HepG2 (cell line): Measurements from ENCODE around the gene USP11. TPM values are rescaled to one million over a fixed set of nuclear protein-coding genes. Genes with fewer than 3 reads are reported as not detected.

Experiments
- ATAC-seq: fragments of 200-7000 bp; cut with Tn5 transposase; 3 replicates; pipeline ENCODE4 v1.9.1; 2020; ENCODE audit warnings: mild to moderate bottlenecking, moderate library complexity
- BruUV-seq: library from RNA; stranded (reverse); fragments of 400-500 nt; replicated peaks from 2 replicates; lab custom pipeline; 2021; lab: Mats Ljungman, UMichigan
- CTCF ChIA-PET: fragments of 300-600 bp; formaldehyde crosslinking; extraction: SDS; loops from one replicate; lab custom pipeline; 2021; ENCODE audit warnings: low total read pairs, inconsistent platforms, low intra/inter-chr PET ratio; lab: Yijun Ruan, JAX
- POLR2A ChIA-PET: fragments of 350-600 bp; sonication (Branson Sonifier 250); formaldehyde crosslinking; loops from one replicate; lab custom pipeline; 2020; ENCODE audit warnings: antibody characterized with exemption, inconsistent platforms; lab: Yijun Ruan, JAX
- DNase-seq: peaks from one replicate; pipeline ENCODE4 v3.0.0-alpha.2; 2015; ENCODE audit warnings: low spot score
- FAIRE-seq: peaks from 3 replicates; lab custom pipeline; 2011; peaks lifted over from hg19 to GRCh38; lab: Jason Lieb, UNC
- H2AFZ ChIP-seq: one replicate; pipeline ENCODE4 v1.6.1; 2011; ENCODE audit warnings: low read length, inconsistent platforms
- H3K27ac ChIP-seq: fragments of 300-600 bp; 3 replicates; pipeline ENCODE4 v1.8.0; 2011; ENCODE audit warnings: mixed run types, mild to moderate bottlenecking, mixed read lengths, low read length, inconsistent platforms; ENCODE audit not compliant: insufficient read depth; ENCODE audit errors: extremely low read length
- H3K27me3 ChIP-seq, 2 experiments: fragments of 200-600 bp in 1 of 2; 2 replicates in 1 of 2; 3 replicates in 1 of 2; pipeline versions ENCODE4 v1.6.0 to v1.8.0; 2011; ENCODE audit warnings: low read length in 2 of 2, mild to moderate bottlenecking in 2 of 2, moderate library complexity in 2 of 2, inconsistent platforms in 1 of 2; ENCODE audit not compliant: insufficient read depth in 2 of 2, control insufficient read depth in 1 of 2
- H3K36me3 ChIP-seq, 2 experiments: fragments of 200-600 bp in 1 of 2; replicated peaks in 1 of 2; 2 replicates in 1 of 2; 3 replicates in 1 of 2; pipeline versions ENCODE4 v1.5.1 to v1.8.0; 2011; ENCODE audit warnings: low read length in 2 of 2, inconsistent platforms in 1 of 2; ENCODE audit not compliant: insufficient read depth in 2 of 2, control insufficient read depth in 1 of 2
- H3K4me1 ChIP-seq: 2 replicates; pipeline ENCODE4 v1.5.1; 2012; ENCODE audit warnings: low read length, inconsistent platforms; ENCODE audit not compliant: insufficient read depth
- H3K4me2 ChIP-seq: 2 replicates; pipeline ENCODE4 v1.6.0; 2011; ENCODE audit warnings: low read depth, low read length, inconsistent platforms
- H3K4me3 ChIP-seq, 3 experiments: fragments of 200-600 bp in 1 of 3; sonication (generic), shearing (Covaris generic) in 1 of 3; replicated peaks in 1 of 3; 2 replicates each; pipeline ENCODE4 v1.5.1; 2011 to 2016; ENCODE audit warnings: low read length in 3 of 3, inconsistent platforms in 2 of 3, low read depth in 2 of 3, mild to moderate bottlenecking in 2 of 3, control low read depth in 1 of 3, mixed read lengths in 1 of 3; ENCODE audit not compliant: insufficient read depth in 1 of 3
- H3K79me2 ChIP-seq: one replicate; pipeline ENCODE4 v1.6.1; 2011; ENCODE audit warnings: low read length, inconsistent platforms; ENCODE audit not compliant: insufficient read depth
- H3K9ac ChIP-seq: 2 replicates; pipeline ENCODE4 v1.6.0; 2011; ENCODE audit warnings: mild to moderate bottlenecking, low read depth, low read length, inconsistent platforms; ENCODE audit not compliant: insufficient read depth
- H3K9me3 ChIP-seq: 2 replicates; pipeline ENCODE4 v1.5.1; 2012; ENCODE audit warnings: mild to moderate bottlenecking, low read length
- H4K20me1 ChIP-seq: 2 replicates; pipeline ENCODE4 v1.6.0; 2011; ENCODE audit warnings: inconsistent platforms, mild to moderate bottlenecking, low read length, moderate library complexity; ENCODE audit not compliant: insufficient read depth
- ELF3 ChIP-seq: IDR thresholded peaks from 2 replicates; pipeline ENCODE4 v1.6.1; 2016; ENCODE audit warnings: missing genetic modification reagents, missing compliant biosample characterization
- KAT7 ChIP-seq: IDR thresholded peaks from 2 replicates; pipeline ENCODE4 v1.6.1; 2018; ENCODE audit warnings: borderline replicate concordance, missing compliant biosample characterization
- NRL ChIP-seq: sonication (generic); formaldehyde crosslinking; IDR thresholded peaks from 2 replicates; pipeline ENCODE4 v1.5.0; 2020; ENCODE audit warnings: missing genetic modification reagents, mild to moderate bottlenecking, moderate library complexity, borderline replicate concordance
- RBFOX2 ChIP-seq: fragments of 200-400 bp; formaldehyde crosslinking; IDR thresholded peaks from 2 replicates; pipeline ENCODE4 v1.6.1; 2017; ENCODE audit warnings: low read depth, mild to moderate bottlenecking, low read length
- ZNF136 ChIP-seq: sonication (generic); formaldehyde crosslinking; IDR thresholded peaks from 2 replicates; pipeline ENCODE4 v1.8.1; 2022; ENCODE audit warnings: low read depth, mild to moderate bottlenecking, moderate library complexity, missing genetic modification reagents
- ZNF430 ChIP-seq: sonication (generic); formaldehyde crosslinking; IDR thresholded peaks from 2 replicates; pipeline ENCODE4 v1.9.0; 2021; ENCODE audit warnings: mild to moderate bottlenecking, missing genetic modification reagents
- ZNF878 ChIP-seq: sonication (generic); formaldehyde crosslinking; IDR thresholded peaks from 2 replicates; pipeline ENCODE4 v1.8.1; 2023; ENCODE audit warnings: mild to moderate bottlenecking, missing genetic modification reagents, moderate library complexity
- WGBS: methylation state at CpG from one replicate; pipeline ENCODE4 v1.1.6; 2017; ENCODE audit warnings: low lambda C conversion rate; 5-methylcytosine and 5-hydroxymethylcytosine counted together
- in situ Hi-C: cut with HindIII; loops from 2 replicates; pipeline ENCODE4 v1.10.0; 2017; ENCODE audit warnings: low pct_unique_long_range_greater_than_20kb; ENCODE audit not compliant: extremely low pct_ligation_motif_present
- intact Hi-C: fragments of 100-400 bp; cut with micrococcal nuclease; formaldehyde crosslinking; loops from one replicate; pipeline ENCODE4 v1.10.0; 2022; ENCODE audit not compliant: unreplicated experiment
- polyA plus RNA-seq, 8 experiments: library from polyadenylated mRNA; depleted of rRNA in 3 of 8; stranded (reverse) in 7 of 8; unstranded in 1 of 8; fragments of >200 nt; fragmentation: Illumina TruSeq in 4 of 8; extraction: Trizol in 4 of 8; gene quantifications; 2 replicates each; pipeline versions ENCODE4 v1.2.1 to v1.2.3, GENCODE V29; 2011 to 2016; ENCODE audit warnings: low read depth in 4 of 8, missing spikeins in 1 of 8, mixed read lengths in 1 of 8; ENCODE audit not compliant: insufficient read depth in 1 of 8
- total RNA-seq, 5 experiments: library from RNA; depleted of rRNA; stranded (reverse); fragments of >200 nt; fragmentation: Illumina TruSeq; extraction: Trizol; gene quantifications; 2 replicates each; pipeline ENCODE4 v1.2.3, GENCODE V29; 2016; ENCODE audit warnings: low read depth in 1 of 5
- TF ChIP-seq, protein P1 (sequence below), 2 experiments: sonication (generic) in 1 of 2; formaldehyde crosslinking in 1 of 2; IDR thresholded peaks; 2 replicates each; pipeline versions ENCODE4 v1.4.0 to v1.6.1; 2018 to 2020; ENCODE audit warnings: missing genetic modification reagents in 2 of 2, borderline replicate concordance in 1 of 2, low read depth in 1 of 2, mild to moderate bottlenecking in 1 of 2, missing biosample characterization in 1 of 2
- TF ChIP-seq, protein P2 (sequence below): sonication (generic); formaldehyde crosslinking; IDR thresholded peaks from 2 replicates; pipeline ENCODE4 v1.9.0; 2022; ENCODE audit warnings: missing genetic modification reagents, mild to moderate bottlenecking, borderline replicate concordance

The USP11 gene
- total and polyA plus RNA-seq, 2 of the 13 experiments (the other 11 are each of a cell fraction or from before 2014, with no cell fraction given), result 23.8 to 31.7 TPM

DNA sequence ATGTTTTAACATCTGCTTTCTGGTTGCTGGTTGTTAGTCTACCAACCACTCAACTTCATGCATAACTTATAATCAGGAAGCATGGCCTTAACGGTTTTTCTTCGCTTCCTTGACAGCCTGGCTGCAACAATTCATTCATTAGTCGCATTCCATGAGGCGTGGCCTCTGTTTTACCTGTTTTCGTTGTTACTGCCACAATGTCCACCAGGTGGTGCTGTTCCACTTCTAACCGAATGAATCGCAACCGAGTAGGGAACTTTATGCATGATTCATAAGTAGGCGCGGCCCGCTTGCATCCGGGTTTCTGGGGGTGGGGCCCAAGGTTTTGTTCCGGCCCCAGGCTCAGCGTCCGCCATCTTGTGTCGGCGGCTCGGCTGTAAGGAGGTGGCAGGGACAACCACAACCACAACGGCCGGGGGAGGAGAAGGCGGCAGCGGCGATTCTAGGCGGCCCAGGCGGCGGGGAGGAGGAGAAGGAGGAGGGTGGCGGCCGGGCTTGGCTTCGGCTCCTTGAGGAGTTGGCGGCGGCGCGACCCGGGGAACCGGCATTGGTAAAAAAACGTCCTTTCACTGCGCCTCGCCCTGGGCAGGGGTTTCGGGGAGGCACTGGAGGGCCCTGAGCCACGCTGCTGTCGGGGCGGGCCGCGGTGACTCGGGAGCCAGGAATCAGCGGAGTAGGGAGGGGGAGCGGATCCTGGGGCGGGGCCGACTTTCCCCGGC lies 39.2 kb upstream of the USP11 start, which contains the start of gene UBA1 (continued):
- TF ChIP-seq, protein P1, sequence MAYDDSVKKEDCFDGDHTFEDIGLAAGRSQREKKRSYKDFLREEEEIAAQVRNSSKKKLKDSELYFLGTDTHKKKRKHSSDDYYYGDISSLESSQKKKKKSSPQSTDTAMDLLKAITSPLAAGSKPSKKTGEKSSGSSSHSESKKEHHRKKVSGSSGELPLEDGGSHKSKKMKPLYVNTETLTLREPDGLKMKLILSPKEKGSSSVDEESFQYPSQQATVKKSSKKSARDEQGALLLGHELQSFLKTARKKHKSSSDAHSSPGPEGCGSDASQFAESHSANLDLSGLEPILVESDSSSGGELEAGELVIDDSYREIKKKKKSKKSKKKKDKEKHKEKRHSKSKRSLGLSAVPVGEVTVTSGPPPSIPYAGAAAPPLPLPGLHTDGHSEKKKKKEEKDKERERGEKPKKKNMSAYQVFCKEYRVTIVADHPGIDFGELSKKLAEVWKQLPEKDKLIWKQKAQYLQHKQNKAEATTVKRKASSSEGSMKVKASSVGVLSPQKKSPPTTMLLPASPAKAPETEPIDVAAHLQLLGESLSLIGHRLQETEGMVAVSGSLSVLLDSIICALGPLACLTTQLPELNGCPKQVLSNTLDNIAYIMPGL (CRISPR knock-in tag; IDR thresholded peaks at IDR 0.05; ENCODE audit: borderline replicate concordance in 1 of 2, low read depth in 1 of 2), result peak; percentile 75 to 81; a peak in 3 of 4 replicates
- peak; percentile 87 for TF ChIP-seq RBFOX2

DNA sequence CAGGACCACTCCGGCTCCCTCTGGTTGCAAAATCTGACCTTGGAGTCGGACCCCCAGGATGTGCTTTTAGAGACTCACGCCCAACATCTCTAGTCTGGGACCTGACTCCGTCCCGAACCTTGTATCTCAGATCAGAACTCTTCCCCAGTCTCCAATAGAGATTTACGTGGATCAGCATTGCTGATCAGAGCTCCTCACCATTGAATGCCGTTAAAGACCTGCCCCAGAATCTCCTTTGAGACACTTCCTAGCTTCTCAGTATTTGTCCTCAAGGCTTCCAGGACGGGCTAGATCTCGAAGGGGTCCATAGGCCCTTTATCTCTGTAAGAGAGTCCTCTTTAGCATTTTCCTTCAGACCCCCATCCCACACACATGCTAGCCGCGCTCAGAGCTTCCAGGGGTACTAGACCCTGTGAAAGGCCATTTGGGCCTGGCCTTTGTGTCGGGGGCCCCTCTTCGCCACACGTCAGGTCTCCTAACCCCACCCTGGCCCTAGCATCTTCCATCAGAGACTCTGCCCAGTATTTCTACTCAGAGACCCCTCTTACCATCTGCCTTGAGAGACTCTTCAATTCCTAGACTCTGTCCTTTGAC lies 38.5 kb upstream of the USP11 start:
- in situ Hi-C loops, result loop anchor here (5.0 kb wide), 2 partner anchors 193 to 328 kb away; no protein-coding TSS in a partner anchor
- WGBS, result 8% methylated on average over 5 of the region's 14 CpGs

More for the DNA sequence above, 38.5 kb upstream of the USP11 start:
- TSS peak; percentile 72 for BruUV-seq
- Histone ChIP-seq H3K36me3 (peaks cover 4 to 10% of the 10 kb centered on the region in 2 experiments; a peak in 3 of 5 replicates), H3K4me3 (peak overlapping the region; percentile 68 to 83 (median 74)), H3K4me2 (peak overlapping the region; percentile 75), H4K20me1 (peaks cover 8% of the 10 kb centered on the region), H3K27ac (peak overlapping the region; percentile 79), H2AFZ (no peak overlapping the region), H3K27me3 (no peaks in the 10 kb centered on the region; a peak in 1 of 5 replicates), H3K9ac (peak overlapping the region; percentile 95), H3K9me3 (no peaks in the 10 kb centered on the region), H3K4me1 (peaks cover 63% of the 10 kb centered on the region), H3K79me2 (peaks cover 44% of the 10 kb centered on the region)
- ChIA-PET POLR2A (interaction anchor here (0.8 to 1.0 kb wide), 6 partner anchors 23 to 329 kb away, joined by 3 to 6 read pairs (median 3); partner anchors contain the start of gene USP11), CTCF (interaction anchor here (1.4 to 1.6 kb wide), 2 partner anchors 190 to 329 kb away, joined by 5 to 6 read pairs; no protein-coding TSS in a partner anchor)
- intact Hi-C loops, result no loop called here
- no peak for DNase-seq
- no peak for ATAC-seq
- TF ChIP-seq ZNF878 (CRISPR knock-in tag) (0 out of 2 replicates have a peak, but pooled peaks have one; percentile 15), ZNF430 (CRISPR knock-in tag) (no peak), ZNF136 (CRISPR knock-in tag) (no peak; the same call in 1 of the 2 replicates), KAT7 (CRISPR knock-in tag) (peak; percentile 9; the same call in 1 of the 2 replicates), NRL (CRISPR knock-in tag) (no peak), ELF3 (CRISPR knock-in tag) (no peak)
- TF ChIP-seq, protein P2, sequence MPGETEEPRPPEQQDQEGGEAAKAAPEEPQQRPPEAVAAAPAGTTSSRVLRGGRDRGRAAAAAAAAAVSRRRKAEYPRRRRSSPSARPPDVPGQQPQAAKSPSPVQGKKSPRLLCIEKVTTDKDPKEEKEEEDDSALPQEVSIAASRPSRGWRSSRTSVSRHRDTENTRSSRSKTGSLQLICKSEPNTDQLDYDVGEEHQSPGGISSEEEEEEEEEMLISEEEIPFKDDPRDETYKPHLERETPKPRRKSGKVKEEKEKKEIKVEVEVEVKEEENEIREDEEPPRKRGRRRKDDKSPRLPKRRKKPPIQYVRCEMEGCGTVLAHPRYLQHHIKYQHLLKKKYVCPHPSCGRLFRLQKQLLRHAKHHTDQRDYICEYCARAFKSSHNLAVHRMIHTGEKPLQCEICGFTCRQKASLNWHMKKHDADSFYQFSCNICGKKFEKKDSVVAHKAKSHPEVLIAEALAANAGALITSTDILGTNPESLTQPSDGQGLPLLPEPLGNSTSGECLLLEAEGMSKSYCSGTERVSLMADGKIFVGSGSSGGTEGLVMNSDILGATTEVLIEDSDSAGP (CRISPR knock-in tag), result 0 out of 2 replicates have a peak, but pooled peaks have one; percentile 0
- FAIRE-seq, result no peak
